Jurkat, Clone E6-1 (cell line): ENCODE data around the gene NUDCD3.

Experiments
- DNase-seq: peaks from one replicate; pipeline ENCODE4 v3.0.0-alpha.2; 2011; ENCODE audit warnings: low read depth, low spot score
- H3K4me3 ChIP-seq: 2 replicates; pipeline ENCODE4 v1.5.1; 2011; ENCODE audit warnings: mild to moderate bottlenecking, low read length, control low read depth, moderate library complexity

NUDCD3 gene

GRCh38 chr7:44338600-44338999, 151.9 kb downstream of the NUDCD3 start:
- DNase-seq: no peak
- H3K4me3 ChIP-seq: no peak overlapping the region

GRCh38 chr7:44336491-44336890, 154.0 kb downstream of the NUDCD3 start:
- DNase-seq: no peak
- H3K4me3 ChIP-seq: no peak overlapping the region

- H3K4me3 ChIP-seq: no peak overlapping the region
- no peak for DNase-seq
Measured at GRCh38 chr7:44335184-44335583, 155.3 kb downstream of the NUDCD3 start.

- no peak for DNase-seq
- H3K4me3 ChIP-seq: no peak overlapping the region
Measured at GRCh38 chr7:44334734-44335097, 155.7 kb downstream of the NUDCD3 start.

GRCh38 chr7:44333911-44334733, 156.3 kb downstream of the NUDCD3 start:
- H3K4me3 ChIP-seq: no peak overlapping the region
- no peak for DNase-seq

DNA sequence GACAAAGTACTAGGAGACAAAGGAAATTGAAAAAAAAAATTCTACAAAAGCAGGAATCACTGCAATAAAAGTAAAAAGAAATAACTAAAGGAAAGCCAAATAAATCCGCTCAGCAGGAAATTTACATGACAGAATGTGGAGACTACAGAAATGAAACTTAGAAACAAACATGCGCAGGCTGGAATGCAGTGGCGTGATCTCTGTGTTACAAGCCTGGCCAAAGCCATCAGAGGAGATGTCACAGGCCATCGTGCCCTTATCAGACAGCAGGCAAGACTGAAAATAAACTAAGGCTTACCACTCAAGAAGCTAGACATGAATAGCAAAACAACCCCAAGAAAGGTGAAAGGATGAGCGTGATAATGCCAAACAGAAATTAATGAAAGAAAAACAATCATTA, 158.8 kb downstream of the NUDCD3 start:
- no peak overlapping the region for H3K4me3 ChIP-seq
- no peak for DNase-seq

GRCh38 chr7:44330331-44330730, 160.1 kb downstream of the NUDCD3 start:
- H3K4me3 ChIP-seq: no peak overlapping the region
- DNase-seq: no peak

DNA sequence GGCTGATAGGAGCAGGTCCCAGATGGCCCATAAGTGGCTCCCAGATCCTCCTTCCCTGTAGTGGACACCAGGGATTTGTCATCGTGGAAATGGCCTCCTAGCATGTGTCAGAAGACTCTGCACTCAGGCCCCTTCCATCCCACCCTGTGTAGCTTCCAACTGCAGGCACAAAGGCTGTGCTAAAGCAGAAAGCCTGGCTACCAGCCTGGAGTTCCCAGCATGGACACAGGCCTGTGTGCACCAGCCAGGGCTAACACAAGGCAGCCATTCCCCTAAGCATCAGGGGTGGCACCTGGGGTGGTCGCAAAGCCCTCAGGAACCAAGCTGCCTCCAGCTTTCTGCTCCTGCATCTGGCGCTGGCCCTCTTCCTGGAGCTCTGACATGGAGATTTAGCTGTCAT, 160.6 kb downstream of the NUDCD3 start:
- H3K4me3 ChIP-seq: no peak overlapping the region
- no peak for DNase-seq
